Thymus (tissue), 11 donors: ENCODE data around the gene CNP. TPM values are rescaled to one million over a fixed set of nuclear protein-coding genes. Genes with fewer than 3 reads are reported as not detected.

ENCODE experiments used
- DNase-seq, 9 donors: peaks; one replicate each; pipeline ENCODE4 v3.0.0-alpha.2; 2013; ENCODE audit warnings: low spot score in 9 of 9, low read depth in 6 of 9, missing footprints in 1 of 9
- H3K27ac ChIP-seq, 2 donors: one replicate each; pipeline ENCODE4 v1.5.1; 2013; ENCODE audit warnings: control low read depth in 1 of 2, low read depth in 1 of 2, low read length in 1 of 2, mild to moderate bottlenecking in 1 of 2, moderate library complexity in 1 of 2
- H3K27me3 ChIP-seq, 2 donors: one replicate each; pipeline ENCODE4 v1.5.1; 2013; ENCODE audit warnings: low read length in 1 of 2; ENCODE audit not compliant: control insufficient read depth in 2 of 2, insufficient read depth in 1 of 2
- H3K36me3 ChIP-seq, 2 donors: one replicate each; pipeline ENCODE4 v1.5.1; 2013; ENCODE audit warnings: low read length in 1 of 2, mild to moderate bottlenecking in 1 of 2, moderate library complexity in 1 of 2; ENCODE audit not compliant: control insufficient read depth in 2 of 2, insufficient read depth in 2 of 2
- H3K4me1 ChIP-seq, 2 donors: one replicate each; pipeline ENCODE4 v1.5.1; 2013; ENCODE audit warnings: low read length in 2 of 2; ENCODE audit not compliant: control insufficient read depth in 2 of 2, insufficient read depth in 2 of 2
- H3K4me3 ChIP-seq, 2 donors: one replicate each; pipeline ENCODE4 v1.5.1; 2013; ENCODE audit warnings: low read length in 2 of 2, control low read depth in 1 of 2, mild to moderate bottlenecking in 1 of 2
- H3K9me3 ChIP-seq, 2 donors: one replicate each; pipeline ENCODE4 v1.5.1; 2013; ENCODE audit warnings: low read length in 1 of 2, mild to moderate bottlenecking in 1 of 2; ENCODE audit not compliant: control insufficient read depth in 2 of 2, insufficient read depth in 1 of 2
- WGBS: extraction: QIAGEN DNeasy Blood & Tissue Kit; methylation state at CpG from one replicate; pipeline ENCODE4 v1.1.7; 2013; 5-methylcytosine and 5-hydroxymethylcytosine counted together
- polyA plus RNA-seq: library from polyadenylated mRNA; stranded (reverse); fragments of 200-250 nt; gene quantifications from one replicate; pipeline ENCODE4 v1.2.3, GENCODE V29; 2013
- total RNA-seq: library from RNA; stranded (reverse); fragments of 120-200 nt; gene quantifications from one replicate; pipeline ENCODE4 v1.2.4, GENCODE V29; 2013
- donor health status: healthy.

CNP gene
- total and polyA plus RNA-seq, 2 donors: 35.9 to 46.0 TPM

DNA sequence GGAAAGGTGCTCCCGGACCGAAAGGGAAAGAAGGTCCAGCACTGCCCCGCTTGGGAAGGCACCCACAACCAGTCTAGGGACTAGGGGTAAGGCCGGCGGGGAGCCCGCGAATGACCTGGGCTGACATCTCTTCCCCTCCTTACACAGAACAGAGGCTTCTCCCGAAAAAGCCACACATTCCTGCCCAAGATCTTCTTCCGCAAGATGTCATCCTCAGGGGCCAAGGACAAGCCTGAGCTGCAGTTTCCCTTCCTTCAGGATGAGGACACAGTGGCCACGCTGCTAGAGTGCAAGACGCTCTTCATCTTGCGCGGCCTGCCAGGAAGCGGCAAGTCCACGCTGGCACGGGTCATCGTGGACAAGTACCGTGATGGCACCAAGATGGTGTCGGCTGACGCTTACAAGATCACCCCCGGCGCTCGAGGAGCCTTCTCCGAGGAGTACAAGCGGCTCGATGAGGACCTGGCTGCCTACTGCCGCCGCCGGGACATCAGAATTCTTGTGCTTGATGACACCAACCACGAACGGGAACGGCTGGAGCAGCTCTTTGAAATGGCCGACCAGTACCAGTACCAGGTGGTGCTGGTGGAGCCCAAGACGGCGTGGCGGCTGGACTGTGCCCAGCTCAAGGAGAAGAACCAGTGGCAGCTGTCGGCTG is 1.5 kb downstream of the CNP start:
- Histone ChIP-seq H3K27ac (no peak overlapping the region), H3K27me3 (no peaks in the 10 kb centered on the region), H3K4me3 (no peak overlapping the region), H3K36me3 (peaks cover 28 to 40% of the 10 kb centered on the region in 2 donors), H3K9me3 (no peaks in the 10 kb centered on the region), H3K4me1 (peaks cover 12 to 25% of the 10 kb centered on the region in 2 donors)
- DNase-seq: no peak
- WGBS: 97% methylated on average over 37 of the region's 37 CpGs

DNA sequence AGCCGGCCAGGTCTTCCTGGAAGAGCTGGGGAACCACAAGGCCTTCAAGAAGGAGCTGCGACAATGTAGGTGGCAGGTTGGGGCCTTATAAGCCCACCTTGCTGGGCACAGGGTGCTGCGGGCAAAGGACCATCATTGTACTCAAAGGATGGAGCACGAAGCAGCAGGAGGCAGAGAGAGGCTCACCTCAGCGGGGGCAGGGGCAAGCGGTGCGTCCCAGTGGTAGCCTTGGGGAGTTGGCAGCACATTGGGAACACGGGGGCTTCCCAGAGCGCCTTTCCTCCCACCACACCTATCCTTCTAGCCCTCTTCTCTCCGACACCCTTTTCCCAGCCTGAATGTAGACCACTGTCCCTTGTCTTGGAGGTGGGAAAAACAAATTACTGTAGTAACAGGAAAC is 2.1 kb downstream of the CNP start:
- H3K4me1 ChIP-seq: peaks cover 12 to 24% of the 10 kb centered on the region in 2 donors
- no peak overlapping the region for H3K27ac ChIP-seq
- WGBS: 98% methylated on average over 10 of the region's 10 CpGs
- no peak for DNase-seq
- H3K36me3 ChIP-seq: peaks cover 35 to 46% of the 10 kb centered on the region in 2 donors
- no peaks in the 10 kb centered on the region for H3K9me3 ChIP-seq
- no peaks in the 10 kb centered on the region for H3K27me3 ChIP-seq
- no peak overlapping the region for H3K4me3 ChIP-seq

DNA sequence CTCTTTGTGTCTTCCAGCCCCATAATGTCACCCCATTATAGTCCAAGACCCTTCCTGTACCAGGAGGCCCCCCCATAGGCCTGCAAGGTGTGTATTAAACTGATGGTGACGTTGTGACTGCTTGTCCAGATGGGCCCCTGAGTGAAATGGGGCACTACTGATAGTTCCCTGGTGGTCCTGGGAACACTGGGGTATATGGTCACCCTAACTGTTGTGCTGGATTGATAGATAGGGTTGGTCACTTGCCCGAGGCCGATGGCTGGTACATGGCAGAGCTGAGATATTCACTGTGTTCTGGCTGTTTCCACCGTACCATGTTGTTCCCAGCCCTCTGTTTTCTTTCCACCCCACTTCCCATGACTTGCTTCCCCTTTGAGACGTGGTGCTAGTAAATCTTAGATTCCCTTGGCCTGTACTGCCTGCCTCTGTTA is 4.3 kb downstream of the CNP start:
- Histone ChIP-seq H3K9me3 (no peaks in the 10 kb centered on the region), H3K4me3 (no peak overlapping the region), H3K27ac (no peak overlapping the region), H3K27me3 (no peaks in the 10 kb centered on the region), H3K36me3 (peaks cover 57 to 68% of the 10 kb centered on the region in 2 donors), H3K4me1 (peaks cover 10 to 19% of the 10 kb centered on the region in 2 donors)
- no peak for DNase-seq
- 95% methylated on average over 5 of the region's 5 CpGs for WGBS

DNA sequence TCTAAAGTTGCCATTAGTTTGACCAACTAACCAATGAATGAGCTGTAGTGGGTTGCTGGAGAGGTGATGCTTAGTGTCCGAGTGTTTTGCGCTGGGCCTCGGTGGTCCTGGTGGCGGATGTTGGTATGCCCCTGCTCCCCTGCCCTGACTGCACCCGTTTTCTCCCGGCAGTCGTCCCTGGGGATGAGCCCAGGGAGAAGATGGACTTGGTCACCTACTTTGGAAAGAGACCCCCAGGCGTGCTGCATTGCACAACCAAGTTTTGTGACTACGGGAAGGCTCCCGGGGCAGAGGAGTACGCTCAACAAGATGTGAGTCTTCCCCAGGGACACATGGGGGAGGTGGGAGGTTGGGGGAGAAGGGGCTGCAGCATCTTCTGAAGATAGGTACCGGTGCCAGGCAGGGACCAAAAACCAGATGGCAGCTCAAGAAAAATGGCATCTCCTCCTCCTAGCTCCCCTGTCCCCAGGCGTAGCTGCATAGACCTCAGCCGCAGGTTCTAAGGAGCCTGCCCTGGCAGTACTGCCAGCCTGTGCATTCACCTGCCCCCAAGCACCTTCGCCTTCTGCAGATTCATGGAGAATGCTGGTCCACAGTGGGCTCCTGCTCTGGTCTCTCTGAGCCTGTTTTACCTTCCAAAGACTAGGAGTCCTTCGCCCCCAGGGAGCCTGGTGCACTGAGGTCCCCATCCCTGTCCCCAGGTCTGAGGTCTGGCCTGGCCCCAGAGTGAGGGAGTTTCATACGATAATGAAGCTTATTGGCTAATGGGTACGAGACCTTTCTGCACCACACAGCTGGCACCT is 5.3 kb downstream of the CNP start:
- Histone ChIP-seq H3K27ac (no peak overlapping the region), H3K4me1 (peaks cover 8 to 15% of the 10 kb centered on the region in 2 donors), H3K27me3 (no peaks in the 10 kb centered on the region), H3K36me3 (peaks cover 67 to 78% of the 10 kb centered on the region in 2 donors), H3K4me3 (no peak overlapping the region), H3K9me3 (no peaks in the 10 kb centered on the region)
- WGBS: 92% methylated on average over 18 of the region's 18 CpGs
- no peak for DNase-seq

DNA sequence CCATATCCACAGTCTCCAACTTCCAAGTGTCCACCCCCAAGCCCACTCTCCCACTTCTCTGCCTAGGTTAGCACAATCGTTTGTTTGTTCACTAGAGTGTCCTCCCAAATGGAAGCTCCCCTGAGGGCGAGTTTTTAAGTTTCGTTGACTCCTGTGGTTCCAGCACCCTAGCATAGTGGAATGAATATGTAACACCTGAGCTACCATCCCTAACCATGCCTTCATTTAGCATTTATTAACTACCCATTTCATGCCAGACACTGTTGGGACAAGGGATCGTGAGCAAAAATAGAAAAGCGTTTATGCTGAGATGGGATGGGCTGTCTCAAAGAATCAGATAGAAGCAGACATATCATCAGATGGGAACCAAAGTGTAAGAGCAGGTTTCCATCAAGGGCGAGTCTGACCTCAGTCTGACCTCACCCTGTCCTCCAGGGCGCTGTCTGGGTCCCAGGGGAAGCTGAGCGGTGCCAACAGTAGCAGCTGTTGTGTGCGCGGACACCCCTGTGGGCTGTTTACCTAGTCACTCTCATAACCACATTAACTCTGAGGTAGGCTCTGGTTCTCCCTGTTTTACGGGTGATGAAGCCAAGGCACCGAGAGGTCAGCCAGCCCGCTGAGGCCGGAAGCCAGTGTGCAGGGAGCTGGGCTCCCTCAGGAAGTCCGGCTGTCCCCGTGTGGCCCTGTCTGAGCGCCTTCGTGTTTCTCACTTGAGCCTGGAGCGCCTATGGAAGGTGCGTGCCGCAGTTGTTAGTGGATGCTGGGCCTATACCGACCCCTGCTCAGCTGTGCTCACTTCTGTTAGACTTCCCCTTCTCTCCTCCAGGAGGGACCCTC is 6.2 kb downstream of the CNP start:
- Histone ChIP-seq H3K4me3 (no peak overlapping the region), H3K27ac (no peak overlapping the region), H3K9me3 (no peaks in the 10 kb centered on the region), H3K4me1 (peaks cover under 1 to 8% of the 10 kb centered on the region in 2 donors), H3K27me3 (no peaks in the 10 kb centered on the region), H3K36me3 (peaks cover 76 to 87% of the 10 kb centered on the region in 2 donors)
- no peak for DNase-seq
- 94% methylated on average over 22 of the region's 22 CpGs for WGBS

DNA sequence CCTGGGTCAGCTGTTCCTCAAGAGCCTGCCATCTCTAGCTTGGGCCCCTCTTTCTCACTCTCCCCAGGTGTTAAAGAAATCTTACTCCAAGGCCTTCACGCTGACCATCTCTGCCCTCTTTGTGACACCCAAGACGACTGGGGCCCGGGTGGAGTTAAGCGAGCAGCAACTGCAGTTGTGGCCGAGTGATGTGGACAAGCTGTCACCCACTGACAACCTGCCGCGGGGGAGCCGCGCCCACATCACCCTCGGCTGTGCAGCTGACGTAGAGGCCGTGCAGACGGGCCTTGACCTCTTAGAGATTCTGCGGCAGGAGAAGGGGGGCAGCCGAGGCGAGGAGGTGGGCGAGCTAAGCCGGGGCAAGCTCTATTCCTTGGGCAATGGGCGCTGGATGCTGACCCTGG is 6.8 kb downstream of the CNP start:
- H3K4me1 ChIP-seq: peaks cover 0 to 4% of the 10 kb centered on the region in 2 donors
- WGBS: 97% methylated on average over 19 of the region's 19 CpGs

DNA sequence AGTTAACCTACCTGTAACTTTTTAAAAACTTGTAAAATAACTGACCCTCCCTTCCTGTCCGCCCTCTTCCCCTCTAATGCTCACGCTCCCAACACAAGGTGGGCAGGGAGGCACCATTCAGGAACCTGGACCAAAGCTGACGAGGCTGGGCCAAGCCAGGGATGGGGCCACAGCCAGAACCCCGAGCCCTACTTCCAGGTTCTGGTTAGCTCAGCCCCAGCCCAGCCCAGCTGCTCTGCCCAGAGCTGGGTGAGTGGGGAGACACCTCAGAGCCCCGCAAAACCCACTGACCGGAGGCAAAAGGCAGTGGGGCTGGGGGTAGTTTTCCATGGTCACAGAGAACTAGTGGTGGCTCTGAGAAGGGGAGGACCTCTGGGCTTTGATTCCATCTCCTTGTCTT is 7.4 kb downstream of the CNP start:
- WGBS: 89% methylated on average over 6 of the region's 6 CpGs
- Histone ChIP-seq H3K27me3 (no peaks in the 10 kb centered on the region), H3K36me3 (peaks cover 77 to 87% of the 10 kb centered on the region in 2 donors), H3K9me3 (no peaks in the 10 kb centered on the region), H3K4me1 (peaks cover 0 to 4% of the 10 kb centered on the region in 2 donors), H3K27ac (no peak overlapping the region), H3K4me3 (no peak overlapping the region)
- DNase-seq: no peak

More for the DNA sequence above, 6.8 kb downstream of the CNP start:
- no peaks in the 10 kb centered on the region for H3K9me3 ChIP-seq
- no peak for DNase-seq
- peaks cover 77 to 88% of the 10 kb centered on the region in 2 donors for H3K36me3 ChIP-seq
- H3K4me3 ChIP-seq: no peak overlapping the region
- no peaks in the 10 kb centered on the region for H3K27me3 ChIP-seq
- H3K27ac ChIP-seq: no peak overlapping the region

DNA sequence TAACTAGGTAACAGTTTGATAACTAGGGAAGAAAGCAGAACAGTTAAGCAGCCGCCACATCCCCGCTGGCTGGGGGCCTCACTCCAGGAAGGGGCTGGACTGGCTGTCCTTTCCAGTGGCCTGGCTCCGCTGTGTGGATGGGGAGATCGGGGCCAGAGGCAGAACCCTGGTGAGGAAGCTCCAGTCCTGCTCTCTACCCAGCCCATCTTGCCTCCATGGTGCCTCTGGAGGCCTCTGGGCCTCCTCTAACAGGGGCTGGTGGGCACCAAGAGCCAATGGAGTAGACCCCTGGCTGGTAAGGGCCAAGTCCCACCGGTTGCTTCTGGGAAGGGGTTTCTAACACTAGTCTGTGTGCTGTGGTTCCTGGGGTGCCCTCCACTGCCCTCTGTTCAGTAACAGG is 8.1 kb downstream of the CNP start:
- Histone ChIP-seq H3K27me3 (no peaks in the 10 kb centered on the region), H3K9me3 (no peaks in the 10 kb centered on the region), H3K27ac (no peak overlapping the region), H3K4me3 (no peak overlapping the region), H3K4me1 (peaks cover 0 to 4% of the 10 kb centered on the region in 2 donors), H3K36me3 (peaks cover 78 to 85% of the 10 kb centered on the region in 2 donors)
- 97% methylated on average over 5 of the region's 5 CpGs for WGBS
- DNase-seq: no peak
